ENCODE measurements around the gene HDAC6. TPM values are rescaled to one million over a fixed set of nuclear protein-coding genes. Genes with fewer than 3 reads are reported as not detected.
A peak's percentile ranks its signal among the peaks of the same experiment; 100 is the strongest.

HDAC6 gene
- 81.6 and 86.0 TPM in 2 replicates for total RNA-seq (2013; cell fraction: nucleolus; rRNA removed)
- total RNA-seq (2014; rRNA removed) (32.9 and 34.7 TPM in 2 replicates), total RNA-seq (2014; rRNA removed; fragmentation: Illumina TruSeq; extraction: Trizol) (24.0 and 25.8 TPM in 2 replicates), total RNA-seq (2021) (40.4 and 47.0 TPM in 2 replicates), polyA plus RNA-seq (2011; rRNA removed) (21.7 and 26.7 TPM in 2 replicates), polyA plus RNA-seq (2014; fragmentation: Illumina TruSeq; extraction: Trizol) (38.6 and 39.0 TPM in 2 replicates), polyA plus RNA-seq (2014; fragmentation: Nextera tagmentation; extraction: Ambion mirVana) (10 to 100 TPM in 1 of 2 experiments, 1 to 10 TPM in 1; 8.3 to 17.5 TPM), polyA plus RNA-seq (2014; rRNA removed) (28.5 and 35.3 TPM in 2 replicates), polyA plus RNA-seq (2016; fragmentation: Nextera tagmentation; extraction: Ambion mirVana) (10 to 100 TPM; 36.1 to 39.0 TPM), polyA minus RNA-seq (2011; rRNA and poly(A)+ RNA removed) (24.3 and 24.7 TPM in 2 replicates), Bru-seq, nascent RNA (percentile 58 among the genes with signal in this experiment), BruChase-seq, experiment 1, labeled RNA remaining after a 6-hour chase (percentile 69 among the genes with signal in this experiment), BruChase-seq, experiment 2, labeled RNA remaining after a 2-hour chase (percentile 64 among the genes with signal in this experiment)
- 21.8 TPM for polyA plus RNA-seq (2011; ENCODE audit: low read depth)
- polyA plus RNA-seq (2011; cell fraction: cytosol; rRNA removed) = 18.2 and 19.7 TPM in 2 replicates
- 110 and 119 TPM in 2 replicates for polyA plus RNA-seq (2011; cell fraction: nucleus; rRNA removed)
- 34.4 and 42.1 TPM in 2 replicates for polyA plus RNA-seq (2012)
- polyA minus RNA-seq (2011; cell fraction: cytosol; rRNA and poly(A)+ RNA removed) = 6.3 and 8.9 TPM in 2 replicates
- 24.1 and 34.5 TPM in 2 replicates for polyA minus RNA-seq (2011; cell fraction: nucleus; rRNA and poly(A)+ RNA removed)
- long read RNA-seq, experiment 1, full-length matches to known transcripts = 1 of 2 reads
- long read RNA-seq, experiment 1, partial matches to known transcripts = 1 of 2 reads
- long read RNA-seq, experiment 1, other reads (novel, unspliced or antisense) = 0 of 2 reads
- long read RNA-seq, experiment 2, partial matches to known transcripts = 2 of 3 reads
- long read RNA-seq, experiment 2, other reads (novel, unspliced or antisense) = 0 of 3 reads

DNA sequence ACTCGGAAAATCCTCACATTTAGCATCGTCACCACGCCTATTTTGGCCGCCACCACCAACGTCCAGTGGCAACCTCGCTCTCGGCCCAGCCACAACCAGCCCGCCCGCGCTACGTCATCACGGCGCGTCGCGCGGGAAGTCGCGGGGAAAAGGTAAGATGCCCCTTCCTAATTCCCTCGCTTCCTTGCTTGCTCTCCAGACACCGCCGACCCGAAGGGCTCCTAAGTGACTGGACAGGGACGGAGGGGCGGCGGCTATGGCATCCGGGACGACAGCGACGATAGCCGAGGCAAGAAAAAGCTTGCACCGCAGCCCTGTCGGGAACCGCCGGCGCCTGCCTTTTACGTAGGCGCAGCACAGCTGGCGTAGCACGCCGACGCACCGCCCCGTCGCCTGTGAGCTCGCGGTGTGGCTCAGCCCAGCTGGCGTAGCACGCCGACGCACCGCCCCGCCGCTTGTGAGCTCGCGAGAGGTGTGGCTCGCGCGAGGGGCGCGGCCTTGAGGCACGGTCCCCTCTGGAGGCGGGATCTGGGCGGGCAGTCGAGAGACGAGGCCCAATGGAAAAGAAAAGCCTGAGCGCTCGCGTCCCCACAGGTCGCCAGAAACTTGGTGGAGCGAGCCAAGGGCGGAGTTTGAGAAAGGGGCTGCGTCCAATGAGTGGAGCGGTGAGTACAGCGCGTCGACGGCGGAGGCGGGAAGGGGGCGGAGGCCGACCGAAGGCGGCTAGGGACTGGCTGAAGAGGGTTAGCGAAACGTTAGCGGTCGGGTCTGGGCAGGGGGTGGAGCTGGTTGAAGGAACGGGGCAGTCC is at the start of gene HDAC6:
Gene HDAC6, plus strand, starts transcription at position 788 of the 809 bp plus-strand sequence. CDS start 626 bp downstream, outside the sequence.
- WGBS (ENCODE audit: insufficient coverage, insufficient replicate concordance, low lambda C conversion rate, missing lambda C conversion rate) = 35% methylated on average over 70 of the region's 89 CpGs
- H3K36me3 ChIP-seq (ENCODE audit: control insufficient read depth in 2 of 2, insufficient read depth in 2 of 2, low read length in 1 of 2) = peaks cover 0 to 3% of the 10 kb centered on the region in 2 experiments; a peak in 1 of 4 replicates
- no peaks in the 10 kb centered on the region for H4K20me1 ChIP-seq (ENCODE audit: control insufficient read depth, insufficient read depth)
- ChIA-PET CTCF (interaction anchor here (0.7 to 1.4 kb wide), 5 partner anchors 64 to 278 kb away, joined by 3 to 4 read pairs (median 3); partner anchors contain the start of gene WDR45), SMC1A (ENCODE audit: uncharacterized antibody, unreplicated experiment) (interaction anchor here (1.0 to 1.5 kb wide), 5 partner anchors 12 to 145 kb away, joined by 3 to 4 read pairs (median 3); partner anchors contain the start of genes PQBP1 and TIMM17B), RAD21 (ENCODE audit: unreplicated experiment) (interaction anchor here (0.6 to 1.7 kb wide), 5 partner anchors 97 to 170 kb away, joined by 3 to 7 read pairs (median 4); partner anchors contain the start of genes PQBP1 and TIMM17B), POLR2A (interaction anchor here (0.9 to 1.9 kb wide), 10 partner anchors 64 to 201 kb away, joined by 3 to 10 read pairs (median 5); partner anchors contain the start of genes GRIPAP1, OTUD5, PQBP1 and TIMM17B)
- H3K4me3 ChIP-seq = peak within 1 kb of the TSS; percentile 69
- in situ Hi-C loops (cut with MboI) = loop anchor here (10.0 kb wide), 1 partner anchor 383 kb away; the partner anchor contains the start of gene PRICKLE3
- peak within 1 kb of the TSS; percentile 90 for H3K4me2 ChIP-seq (ENCODE audit: control insufficient read depth, insufficient read depth)
- peak; percentile 90 for ATAC-seq
- H3K27me3 ChIP-seq (replicated peaks in 1 of 2; ENCODE audit: control insufficient read depth in 2 of 2, insufficient read depth in 2 of 2, low read length in 1 of 2) = no peaks in the 10 kb centered on the region
- FAIRE-seq = peak; percentile 52
- intact Hi-C loops (cut with micrococcal nuclease; ENCODE audit: unreplicated experiment) = loop anchor here (5.0 kb wide), 4 partner anchors 104 to 241 kb away; partner anchors contain the start of genes OTUD5, SUV39H1 and TFE3
- H3K4me1 ChIP-seq (ENCODE audit: control insufficient read depth, insufficient read depth, low read length) = no peaks in the 10 kb centered on the region
- H2AFZ ChIP-seq (ENCODE audit: control insufficient read depth, low read depth, low read length) = peak within 1 kb of the TSS; percentile 98
- H3K27ac ChIP-seq (ENCODE audit: control insufficient read depth, insufficient read depth) = peak within 1 kb of the TSS; percentile 94
- BruUV-seq (replicated peaks) = no TSS peak
- H3K9me3 ChIP-seq (replicated peaks; ENCODE audit: control insufficient read depth, insufficient read depth, low read length) = no peaks in the 10 kb centered on the region
- peak; percentile 94 for DNase-seq (ENCODE audit: low read depth, low spot score)
- H3K79me2 ChIP-seq (ENCODE audit: control insufficient read depth, insufficient read depth, low read length) = no peaks in the 10 kb centered on the region; the same call in none of the 2 replicates
- peak within 1 kb of the TSS; percentile 86 for H3K9ac ChIP-seq (ENCODE audit: control insufficient read depth, insufficient read depth, low read length)
- TF ChIP-seq ZZZ3 (IDR thresholded peaks at IDR 0.05; ENCODE audit: control insufficient read depth, insufficient read length, low read depth) (no peak), RBBP5 (conservative IDR thresholded peaks at IDR 0.05) (no peak), GATAD2B (conservative IDR thresholded peaks at IDR 0.05; ENCODE audit: low read depth) (0 out of 2 replicates have a peak, but pooled peaks have one; percentile 36), NR2C2 (IDR thresholded peaks at IDR 0.05; ENCODE audit: borderline replicate concordance, control insufficient read depth, insufficient read length, low read depth) (no peak), CHD4 (IDR thresholded peaks at IDR 0.05) (no peak), NFYB (IDR thresholded peaks at IDR 0.05; ENCODE audit: insufficient read depth, low read depth, low read length) (peak; percentile 60; the same call in 1 of the 2 replicates), CBFB (IDR thresholded peaks at IDR 0.05; ENCODE audit: low read depth) (peak; percentile 22; the same call in 1 of the 2 replicates), MTA2 (IDR thresholded peaks at IDR 0.05; ENCODE audit: low read depth) (no peak), CHD1 (IDR thresholded peaks at IDR 0.05; ENCODE audit: low read depth, low read length) (no peak), MXI1 (IDR thresholded peaks at IDR 0.05; ENCODE audit: low read depth, low read length) (0 out of 2 replicates have a peak, but pooled peaks have one; percentile 49), HCFC1 (IDR thresholded peaks at IDR 0.05; ENCODE audit: low read length) (peak; percentile 52)
- TF ChIP-seq, protein P1, sequence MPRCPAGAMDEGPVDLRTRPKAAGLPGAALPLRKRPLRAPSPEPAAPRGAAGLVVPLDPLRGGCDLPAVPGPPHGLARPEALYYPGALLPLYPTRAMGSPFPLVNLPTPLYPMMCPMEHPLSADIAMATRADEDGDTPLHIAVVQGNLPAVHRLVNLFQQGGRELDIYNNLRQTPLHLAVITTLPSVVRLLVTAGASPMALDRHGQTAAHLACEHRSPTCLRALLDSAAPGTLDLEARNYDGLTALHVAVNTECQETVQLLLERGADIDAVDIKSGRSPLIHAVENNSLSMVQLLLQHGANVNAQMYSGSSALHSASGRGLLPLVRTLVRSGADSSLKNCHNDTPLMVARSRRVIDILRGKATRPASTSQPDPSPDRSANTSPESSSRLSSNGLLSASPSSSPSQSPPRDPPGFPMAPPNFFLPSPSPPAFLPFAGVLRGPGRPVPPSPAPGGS (IDR thresholded peaks at IDR 0.05; ENCODE audit: borderline replicate concordance, insufficient read depth, low read depth, low read length, poor library complexity, severe bottlenecking) = no peak
- TF ChIP-seq, protein P2, sequence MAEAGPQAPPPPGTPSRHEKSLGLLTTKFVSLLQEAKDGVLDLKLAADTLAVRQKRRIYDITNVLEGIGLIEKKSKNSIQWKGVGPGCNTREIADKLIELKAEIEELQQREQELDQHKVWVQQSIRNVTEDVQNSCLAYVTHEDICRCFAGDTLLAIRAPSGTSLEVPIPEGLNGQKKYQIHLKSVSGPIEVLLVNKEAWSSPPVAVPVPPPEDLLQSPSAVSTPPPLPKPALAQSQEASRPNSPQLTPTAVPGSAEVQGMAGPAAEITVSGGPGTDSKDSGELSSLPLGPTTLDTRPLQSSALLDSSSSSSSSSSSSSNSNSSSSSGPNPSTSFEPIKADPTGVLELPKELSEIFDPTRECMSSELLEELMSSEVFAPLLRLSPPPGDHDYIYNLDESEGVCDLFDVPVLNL (IDR thresholded peaks at IDR 0.05; ENCODE audit: low read depth, low read length) = no peak
- TF ChIP-seq, protein P3, sequence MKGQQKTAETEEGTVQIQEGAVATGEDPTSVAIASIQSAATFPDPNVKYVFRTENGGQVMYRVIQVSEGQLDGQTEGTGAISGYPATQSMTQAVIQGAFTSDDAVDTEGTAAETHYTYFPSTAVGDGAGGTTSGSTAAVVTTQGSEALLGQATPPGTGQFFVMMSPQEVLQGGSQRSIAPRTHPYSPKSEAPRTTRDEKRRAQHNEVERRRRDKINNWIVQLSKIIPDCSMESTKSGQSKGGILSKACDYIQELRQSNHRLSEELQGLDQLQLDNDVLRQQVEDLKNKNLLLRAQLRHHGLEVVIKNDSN (IDR thresholded peaks at IDR 0.05; ENCODE audit: borderline replicate concordance, extremely low read length, insufficient read depth, low read depth, low read length) = no peak
